Measurements from ENCODE around the gene ICOS.

DNA sequence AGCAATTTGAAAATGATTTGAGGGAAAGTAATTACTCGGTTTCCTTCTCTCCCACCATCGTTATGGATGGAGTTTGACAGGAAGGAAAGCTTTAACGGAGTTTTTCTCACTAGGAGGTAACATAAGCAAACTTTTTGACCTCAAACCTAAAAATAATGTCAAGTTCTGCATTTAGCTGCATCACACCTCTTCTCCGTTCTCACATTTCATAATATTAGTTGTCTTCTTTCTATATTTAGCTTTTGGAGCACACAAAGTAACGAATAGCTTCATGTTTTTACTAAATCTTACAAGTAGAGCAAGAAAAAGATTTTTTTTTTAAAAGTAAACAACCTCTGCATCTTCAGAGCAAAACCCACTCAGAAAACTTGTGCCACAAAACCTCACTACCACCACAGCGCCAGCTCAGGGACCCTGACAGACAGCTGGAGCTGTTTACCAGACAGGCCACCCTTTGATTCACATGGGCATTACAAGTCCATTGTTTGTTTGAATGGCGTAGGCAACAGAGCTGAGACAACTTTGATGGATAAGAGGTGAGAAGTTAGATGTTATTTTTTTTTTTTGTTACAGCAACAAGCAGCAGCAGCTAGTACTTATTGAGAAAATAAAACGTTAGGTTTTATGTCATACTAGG, 21.9 kb upstream of the ICOS start:
- no peak for TF ChIP-seq ZC3H10 (CRISPR knock-in tag; IDR thresholded peaks at IDR 0.05)
- no peak for TF ChIP-seq CSDC2 (CRISPR knock-in tag; IDR thresholded peaks at IDR 0.05)
- no peak for TF ChIP-seq ISL1 (CRISPR knock-in tag; IDR thresholded peaks at IDR 0.05)
- no peak for TF ChIP-seq OSR1 (CRISPR knock-in tag; IDR thresholded peaks at IDR 0.05)
- no peak for TF ChIP-seq SNAI2 (CRISPR knock-in tag; IDR thresholded peaks at IDR 0.05)
- TF ChIP-seq, protein P1, sequence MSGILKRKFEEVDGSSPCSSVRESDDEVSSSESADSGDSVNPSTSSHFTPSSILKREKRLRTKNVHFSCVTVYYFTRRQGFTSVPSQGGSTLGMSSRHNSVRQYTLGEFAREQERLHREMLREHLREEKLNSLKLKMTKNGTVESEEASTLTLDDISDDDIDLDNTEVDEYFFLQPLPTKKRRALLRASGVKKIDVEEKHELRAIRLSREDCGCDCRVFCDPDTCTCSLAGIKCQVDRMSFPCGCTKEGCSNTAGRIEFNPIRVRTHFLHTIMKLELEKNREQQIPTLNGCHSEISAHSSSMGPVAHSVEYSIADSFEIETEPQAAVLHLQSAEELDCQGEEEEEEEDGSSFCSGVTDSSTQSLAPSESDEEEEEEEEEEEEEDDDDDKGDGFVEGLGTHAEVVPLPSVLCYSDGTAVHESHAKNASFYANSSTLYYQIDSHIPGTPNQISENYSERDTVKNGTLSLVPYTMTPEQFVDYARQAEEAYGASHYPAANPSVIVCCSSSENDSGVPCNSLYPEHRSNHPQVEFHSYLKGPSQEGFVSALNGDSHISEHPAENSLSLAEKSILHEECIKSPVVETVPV (CRISPR knock-in tag; IDR thresholded peaks at IDR 0.05): no peak
- no peak for TF ChIP-seq TCF4 (CRISPR knock-in tag; IDR thresholded peaks at IDR 0.05; ENCODE audit: borderline replicate concordance)
- no peak for TF ChIP-seq CREB5 (CRISPR knock-in tag; IDR thresholded peaks at IDR 0.05; ENCODE audit: low read depth)
- no peak for TF ChIP-seq ZFP30 (CRISPR knock-in tag; IDR thresholded peaks at IDR 0.05)
- TF ChIP-seq PPARA (CRISPR knock-in tag; IDR thresholded peaks at IDR 0.05; ENCODE audit: borderline replicate concordance): no peak
- TF ChIP-seq ESRRG (CRISPR knock-in tag; IDR thresholded peaks at IDR 0.05): no peak
- no peak for TF ChIP-seq TOX (CRISPR knock-in tag; IDR thresholded peaks at IDR 0.05; ENCODE audit: borderline replicate concordance)
- TF ChIP-seq POU6F1 (CRISPR knock-in tag; IDR thresholded peaks at IDR 0.05; ENCODE audit: borderline replicate concordance, low read depth): no peak
- TF ChIP-seq ARNTL (CRISPR knock-in tag; IDR thresholded peaks at IDR 0.05; ENCODE audit: borderline replicate concordance, low read depth): no peak

Data from SK-N-SH treated with all-trans-retinoic acid at 6 μM for 48 hours (cell line).